Stimulated activated CD4-positive, alpha-beta T cell treated with anti-CD3 and anti-CD28 coated beads, TNF-alpha, amount 100 ng/mL, for 24 hours (primary cell): ENCODE results near the gene PRKCZ.
"Not testable (repeated sequence)": the region's sequence is repeated elsewhere in the genome, so short reads cannot be mapped to it uniquely, and the experiment has no call there.

Experiments used
- DNase-seq, 3 experiments: peaks; one replicate each; pipeline ENCODE4 v3.0.0-alpha.2; 2020; ENCODE audit warnings: low read depth in 3 of 3

Gene PRKCZ

GRCh38 chr1:2101531-2101930 lies 51.3 kb downstream of the PRKCZ start:
- no peak for DNase-seq

- DNase-seq = no peak
These were observed 51.7 kb downstream of the PRKCZ start for GRCh38 chr1:2101946-2102345.

GRCh38 chr1:2102753-2103152 lies 52.5 kb downstream of the PRKCZ start:
- no peak for DNase-seq

GRCh38 chr1:2103266-2103900 lies 53.2 kb downstream of the PRKCZ start:
- no peak for DNase-seq

- DNase-seq = no peak
These were observed 53.8 kb downstream of the PRKCZ start for GRCh38 chr1:2103901-2104590.

- no peak for DNase-seq
These were observed 54.6 kb downstream of the PRKCZ start for GRCh38 chr1:2104621-2105427.

GRCh38 chr1:2105781-2106524 lies 55.7 kb downstream of the PRKCZ start:
- no peak for DNase-seq

GRCh38 chr1:2106659-2107405 lies 56.6 kb downstream of the PRKCZ start:
- DNase-seq = no peak

- DNase-seq = no peak
These were observed 57.5 kb downstream of the PRKCZ start for GRCh38 chr1:2107586-2108212.

- DNase-seq = no peak
These were observed 58.1 kb downstream of the PRKCZ start for GRCh38 chr1:2108213-2108876.

- DNase-seq = no peak
These were observed 58.8 kb downstream of the PRKCZ start for GRCh38 chr1:2108877-2109580.

- DNase-seq = no peak
These were observed 59.4 kb downstream of the PRKCZ start for GRCh38 chr1:2109581-2110021.

GRCh38 chr1:2110191-2110737 lies 60.1 kb downstream of the PRKCZ start:
- no peak for DNase-seq

GRCh38 chr1:2110738-2111673 lies 60.8 kb downstream of the PRKCZ start:
- DNase-seq = no peak

GRCh38 chr1:2111674-2112035 lies 61.4 kb downstream of the PRKCZ start:
- DNase-seq = no peak

- DNase-seq = no peak
These were observed 62.1 kb downstream of the PRKCZ start for GRCh38 chr1:2112280-2112701.

- no peak for DNase-seq
These were observed 63.5 kb downstream of the PRKCZ start for GRCh38 chr1:2113620-2114135.

GRCh38 chr1:2114635-2115007 lies 64.4 kb downstream of the PRKCZ start:
- not testable (repeated sequence) for DNase-seq
